SJSA1 (cell line): ENCODE data around the gene TAF9. TPM values are rescaled to one million over a fixed set of nuclear protein-coding genes. Genes with fewer than 3 reads are reported as not detected.
"Not testable (repeated sequence)": the region's sequence is repeated elsewhere in the genome, so short reads cannot be mapped to it uniquely, and the experiment has no call there.

ENCODE experiments used
- DNase-seq, 2 experiments: peaks; one replicate each; pipeline ENCODE4 v3.0.0-alpha.2; 2015 to 2020; ENCODE audit warnings: low spot score in 2 of 2, low read depth in 1 of 2
- H3K27ac ChIP-seq: fragments of 250-450 bp; sonication (Bioruptor Pico); 2 replicates; pipeline ENCODE4 v1.5.1; 2020; ENCODE audit warnings: mild to moderate bottlenecking, moderate library complexity
- H3K27me3 ChIP-seq: fragments of 250-450 bp; sonication (Bioruptor Pico); replicated peaks from 2 replicates; pipeline ENCODE4 v1.5.1; 2020; ENCODE audit warnings: mild to moderate bottlenecking, moderate library complexity
- H3K36me3 ChIP-seq: fragments of 250-450 bp; sonication (Bioruptor Pico); 2 replicates; pipeline ENCODE4 v1.5.1; 2020; ENCODE audit warnings: mild to moderate bottlenecking
- H3K4me1 ChIP-seq: fragments of 250-450 bp; sonication (Bioruptor Pico); replicated peaks from 2 replicates; pipeline ENCODE4 v1.6.1; 2021; ENCODE audit warnings: mild to moderate bottlenecking
- H3K4me3 ChIP-seq: fragments of 250-450 bp; sonication (Bioruptor Pico); 2 replicates; pipeline ENCODE4 v1.5.1; 2020; ENCODE audit warnings: mild to moderate bottlenecking
- H3K9me3 ChIP-seq: fragments of 250-450 bp; sonication (Bioruptor Pico); replicated peaks from 2 replicates; pipeline ENCODE4 v1.5.1; 2020; ENCODE audit warnings: mild to moderate bottlenecking
- total RNA-seq: library from RNA; depleted of rRNA; stranded (reverse); fragments of >200 nt; shearing (Covaris generic); gene quantifications from 2 replicates; pipeline ENCODE4 v1.2.3, GENCODE V29; 2014

The TAF9 gene
- total RNA-seq, 1 experiment from 2014 or later, result 114 TPM

- H3K4me3 ChIP-seq, result peak overlapping the region; percentile 89
- peak overlapping the region; percentile 100 for H3K27ac ChIP-seq
- H3K36me3 ChIP-seq, result peaks cover 64% of the 10 kb centered on the region
- no peaks in the 10 kb centered on the region for H3K9me3 ChIP-seq
- DNase-seq, result no peak
- peaks cover 13% of the 10 kb centered on the region for H3K4me1 ChIP-seq
- no peaks in the 10 kb centered on the region for H3K27me3 ChIP-seq
Observed at GRCh38 chr5:69367697-69368279, 1.5 kb downstream of the TAF9 start.

GRCh38 chr5:69364850-69365249 is 4.5 kb downstream of the TAF9 start:
- Histone ChIP-seq H3K4me1 (peaks cover 10% of the 10 kb centered on the region), H3K36me3 (peaks cover 87% of the 10 kb centered on the region), H3K27me3 (no peaks in the 10 kb centered on the region), H3K27ac (no peak overlapping the region), H3K4me3 (no peak overlapping the region), H3K9me3 (no peaks in the 10 kb centered on the region)
- DNase-seq, result no peak

GRCh38 chr5:69364414-69364813 is 4.9 kb downstream of the TAF9 start:
- DNase-seq, result no peak
- no peak overlapping the region for H3K4me3 ChIP-seq
- H3K36me3 ChIP-seq, result peaks cover 89% of the 10 kb centered on the region
- H3K27ac ChIP-seq, result no peak overlapping the region
- H3K9me3 ChIP-seq, result no peaks in the 10 kb centered on the region
- H3K4me1 ChIP-seq, result peaks cover 10% of the 10 kb centered on the region
- no peaks in the 10 kb centered on the region for H3K27me3 ChIP-seq

- DNase-seq, result no peak
- Histone ChIP-seq H3K27me3 (no peaks in the 10 kb centered on the region), H3K36me3 (peaks cover 79% of the 10 kb centered on the region), H3K4me3 (no peak overlapping the region), H3K9me3 (no peaks in the 10 kb centered on the region), H3K4me1 (no peaks in the 10 kb centered on the region), H3K27ac (no peak overlapping the region)
Observed at GRCh38 chr5:69360442-69360841, 8.9 kb downstream of the TAF9 start.

- Histone ChIP-seq H3K27me3 (no peaks in the 10 kb centered on the region), H3K36me3 (peaks cover 79% of the 10 kb centered on the region), H3K4me1 (no peaks in the 10 kb centered on the region), H3K9me3 (no peaks in the 10 kb centered on the region), H3K27ac (no peak overlapping the region), H3K4me3 (no peak overlapping the region)
- DNase-seq, result no peak
Observed at GRCh38 chr5:69359699-69360098, 9.6 kb downstream of the TAF9 start.

GRCh38 chr5:69350664-69351063 is 18.7 kb downstream of the TAF9 start:
- Histone ChIP-seq H3K27me3 (no peaks in the 10 kb centered on the region), H3K4me3 (no peak overlapping the region), H3K9me3 (no peaks in the 10 kb centered on the region), H3K27ac (no peak overlapping the region), H3K4me1 (no peaks in the 10 kb centered on the region), H3K36me3 (peaks cover 54% of the 10 kb centered on the region)
- no peak for DNase-seq

- Histone ChIP-seq H3K27me3 (no peaks in the 10 kb centered on the region), H3K4me3 (no peak overlapping the region), H3K27ac (no peak overlapping the region), H3K36me3 (no peaks in the 10 kb centered on the region), H3K4me1 (no peaks in the 10 kb centered on the region), H3K9me3 (no peaks in the 10 kb centered on the region)
- no peak for DNase-seq
Observed at GRCh38 chr5:69343083-69343482, 26.2 kb downstream of the TAF9 start.

GRCh38 chr5:69341520-69342161 is 27.7 kb downstream of the TAF9 start:
- H3K9me3 ChIP-seq, result no peaks in the 10 kb centered on the region
- H3K4me1 ChIP-seq, result no peaks in the 10 kb centered on the region
- H3K36me3 ChIP-seq, result no peaks in the 10 kb centered on the region
- no peak overlapping the region for H3K4me3 ChIP-seq
- H3K27ac ChIP-seq, result no peak overlapping the region
- H3K27me3 ChIP-seq, result no peaks in the 10 kb centered on the region
- DNase-seq, result no peak

GRCh38 chr5:69335341-69335935 is 33.9 kb downstream of the TAF9 start:
- DNase-seq, result no peak
- H3K9me3 ChIP-seq, result no peaks in the 10 kb centered on the region
- no peaks in the 10 kb centered on the region for H3K27me3 ChIP-seq
- H3K4me1 ChIP-seq, result peaks cover 16% of the 10 kb centered on the region
- H3K36me3 ChIP-seq, result no peaks in the 10 kb centered on the region
- no peak overlapping the region for H3K27ac ChIP-seq
- no peak overlapping the region for H3K4me3 ChIP-seq

- Histone ChIP-seq H3K27ac (no peak overlapping the region), H3K27me3 (no peaks in the 10 kb centered on the region), H3K4me3 (no peak overlapping the region), H3K4me1 (peaks cover 16% of the 10 kb centered on the region), H3K36me3 (no peaks in the 10 kb centered on the region), H3K9me3 (no peaks in the 10 kb centered on the region)
- peak; percentile 50 to 84 for DNase-seq
Observed at GRCh38 chr5:69334793-69335268, 34.5 kb downstream of the TAF9 start.

GRCh38 chr5:69333668-69334315 is 35.5 kb downstream of the TAF9 start:
- H3K27ac ChIP-seq, H3K9me3 ChIP-seq, H3K4me3 ChIP-seq, H3K36me3 ChIP-seq, H3K27me3 ChIP-seq, DNase-seq: not testable (repeated sequence)
- peaks cover 16% of the 10 kb centered on the region for H3K4me1 ChIP-seq

- no peaks in the 10 kb centered on the region for H3K36me3 ChIP-seq
- H3K9me3 ChIP-seq, result no peaks in the 10 kb centered on the region
- H3K27ac ChIP-seq, result no peak overlapping the region
- peaks cover 16% of the 10 kb centered on the region for H3K4me1 ChIP-seq
- no peaks in the 10 kb centered on the region for H3K27me3 ChIP-seq
- DNase-seq, result no peak
- H3K4me3 ChIP-seq, result peak overlapping the region; percentile 53
Observed at GRCh38 chr5:69331528-69332445, 37.5 kb downstream of the TAF9 start.

GRCh38 chr5:69329905-69330489 is 39.3 kb downstream of the TAF9 start:
- no peak for DNase-seq
- Histone ChIP-seq H3K4me3 (no peak overlapping the region), H3K36me3 (no peaks in the 10 kb centered on the region), H3K27ac (no peak overlapping the region), H3K27me3 (no peaks in the 10 kb centered on the region), H3K9me3 (no peaks in the 10 kb centered on the region), H3K4me1 (peaks cover 9% of the 10 kb centered on the region)
